ENCODE measurements around the gene CYBC1.

CYBC1 gene

GRCh38 chr17:82436601-82437324 lies 13.8 kb downstream of the CYBC1 start:
- in situ Hi-C loops (cut with MboI; ENCODE audit: low sequenced_read_pairs), result loop anchor here (25.0 kb wide), 1 partner anchor 101 kb away; no protein-coding TSS in a partner anchor

- in situ Hi-C loops (cut with MboI; ENCODE audit: low sequenced_read_pairs), result loop anchor here (25.0 kb wide), 1 partner anchor 101 kb away; no protein-coding TSS in a partner anchor
These were observed 14.7 kb downstream of the CYBC1 start for GRCh38 chr17:82435601-82436583.

GRCh38 chr17:82435103-82435502 lies 15.4 kb downstream of the CYBC1 start:
- in situ Hi-C loops (cut with MboI; ENCODE audit: low sequenced_read_pairs), result loop anchor here (25.0 kb wide), 1 partner anchor 102 kb away; no protein-coding TSS in a partner anchor

GRCh38 chr17:82434216-82434565 lies 16.4 kb downstream of the CYBC1 start:
- in situ Hi-C loops (cut with MboI; ENCODE audit: low sequenced_read_pairs), result loop anchor here (25.0 kb wide), 1 partner anchor 103 kb away; no protein-coding TSS in a partner anchor

- in situ Hi-C loops (cut with MboI; ENCODE audit: low sequenced_read_pairs), result loop anchor here (25.0 kb wide), 1 partner anchor 104 kb away; no protein-coding TSS in a partner anchor
These were observed 16.9 kb downstream of the CYBC1 start for GRCh38 chr17:82433560-82434215.

GRCh38 chr17:82432017-82432416 lies 18.5 kb downstream of the CYBC1 start:
- in situ Hi-C loops (cut with MboI; ENCODE audit: low sequenced_read_pairs), result loop anchor here (25.0 kb wide), 1 partner anchor 105 kb away; no protein-coding TSS in a partner anchor

GRCh38 chr17:82429824-82430223 lies 20.7 kb downstream of the CYBC1 start:
- in situ Hi-C loops (cut with MboI; ENCODE audit: low sequenced_read_pairs), result loop anchor here (25.0 kb wide), 1 partner anchor 107 kb away; no protein-coding TSS in a partner anchor

- in situ Hi-C loops (cut with MboI; ENCODE audit: low sequenced_read_pairs), result loop anchor here (25.0 kb wide), 1 partner anchor 109 kb away; no protein-coding TSS in a partner anchor
These were observed 22.0 kb downstream of the CYBC1 start for GRCh38 chr17:82428546-82428945.

GRCh38 chr17:82424863-82425159 lies 25.7 kb downstream of the CYBC1 start:
- in situ Hi-C loops (cut with MboI; ENCODE audit: low sequenced_read_pairs), result loop anchor here (25.0 kb wide), 1 partner anchor 112 kb away; no protein-coding TSS in a partner anchor

- in situ Hi-C loops (cut with MboI; ENCODE audit: low sequenced_read_pairs), result no loop called here
These were observed 26.3 kb downstream of the CYBC1 start for GRCh38 chr17:82424001-82424862.

- in situ Hi-C loops (cut with MboI; ENCODE audit: low sequenced_read_pairs), result no loop called here
These were observed 31.0 kb downstream of the CYBC1 start for GRCh38 chr17:82419540-82419939.

GRCh38 chr17:82418001-82418986 lies 32.3 kb downstream of the CYBC1 start, which contains the start of the genes HEXD and OGFOD3:
TSS of gene HEXD (plus strand) at chr17:82418347. CDS start at chr17:82419800, 1,453 bp downstream.
TSS of gene OGFOD3 (minus strand) at chr17:82418586. CDS start at chr17:82418485, 101 bp downstream.
- in situ Hi-C loops (cut with MboI; ENCODE audit: low sequenced_read_pairs), result no loop called here

GRCh38 chr17:82416771-82417170 lies 33.8 kb downstream of the CYBC1 start:
- in situ Hi-C loops (cut with MboI; ENCODE audit: low sequenced_read_pairs), result no loop called here

GRCh38 chr17:82416264-82416663 lies 34.3 kb downstream of the CYBC1 start:
- in situ Hi-C loops (cut with MboI; ENCODE audit: low sequenced_read_pairs), result no loop called here

GRCh38 chr17:82415786-82416185 lies 34.8 kb downstream of the CYBC1 start:
- in situ Hi-C loops (cut with MboI; ENCODE audit: low sequenced_read_pairs), result no loop called here

GRCh38 chr17:82415336-82415735 lies 35.2 kb downstream of the CYBC1 start:
- in situ Hi-C loops (cut with MboI; ENCODE audit: low sequenced_read_pairs), result no loop called here

GRCh38 chr17:82414548-82415281 lies 35.8 kb downstream of the CYBC1 start:
- in situ Hi-C loops (cut with MboI; ENCODE audit: low sequenced_read_pairs), result no loop called here

Measured in HL-60/S4 treated with retinoic acid at 250 ng/mL for 4 days and 3 days (cell line).